ENCODE results near the gene DNAJC30.

The DNAJC30 gene

GRCh38 chr7:73707045-73707631 is 23.9 kb upstream of the DNAJC30 start:
- no peak for DNase-seq

- DNase-seq = no peak
Observed at GRCh38 chr7:73706126-73707044, 23.1 kb upstream of the DNAJC30 start.

- no peak for DNase-seq
Observed at GRCh38 chr7:73705551-73705920, 22.3 kb upstream of the DNAJC30 start.

- DNase-seq = no peak
Observed at GRCh38 chr7:73704640-73705550, 21.6 kb upstream of the DNAJC30 start.

GRCh38 chr7:73703757-73704639 is 20.7 kb upstream of the DNAJC30 start:
- peak in 1 of 2 experiments; percentile 50 for DNase-seq

GRCh38 chr7:73703225-73703624 is 20.0 kb upstream of the DNAJC30 start:
- DNase-seq = no peak

GRCh38 chr7:73702665-73703064 is 19.4 kb upstream of the DNAJC30 start:
- DNase-seq = no peak

GRCh38 chr7:73702226-73702625 is 19.0 kb upstream of the DNAJC30 start:
- no peak for DNase-seq

- no peak for DNase-seq
Observed at GRCh38 chr7:73701357-73701995, 18.2 kb upstream of the DNAJC30 start.

GRCh38 chr7:73700581-73701134 is 17.4 kb upstream of the DNAJC30 start:
- DNase-seq = no peak

GRCh38 chr7:73700069-73700423 is 16.8 kb upstream of the DNAJC30 start:
- DNase-seq = no peak

- DNase-seq = no peak
Observed at GRCh38 chr7:73699370-73700068, 16.3 kb upstream of the DNAJC30 start.

- DNase-seq = no peak
Observed at GRCh38 chr7:73698410-73698809, 15.2 kb upstream of the DNAJC30 start.

GRCh38 chr7:73696372-73696771 is 13.1 kb upstream of the DNAJC30 start:
- no peak for DNase-seq

- no peak for DNase-seq
Observed at GRCh38 chr7:73690646-73691045, 7.4 kb upstream of the DNAJC30 start.

- DNase-seq = no peak
Observed at GRCh38 chr7:73688288-73688687, 5.0 kb upstream of the DNAJC30 start.

GRCh38 chr7:73685311-73685710 is 2.1 kb upstream of the DNAJC30 start:
- no peak for DNase-seq

- DNase-seq = peak in 1 of 2 experiments; percentile 20
Observed at GRCh38 chr7:73683788-73684693, 788 bp upstream of the DNAJC30 start.

- DNase-seq = no peak
Observed at GRCh38 chr7:73682745-73683055, 553 bp downstream of the DNAJC30 start.

- DNase-seq = no peak
Observed at GRCh38 chr7:73681031-73681430, 2.2 kb downstream of the DNAJC30 start.
